Stimulated activated CD8-positive, alpha-beta memory T cell treated with anti-CD3 and anti-CD28 coated beads, Interleukin-4, amount 100 ng/mL, for 4 hours (primary cell): ENCODE results near the gene GFRA4.

ENCODE experiments used
- DNase-seq, 2 donors: peaks; one replicate each; pipeline ENCODE4 v3.0.0-alpha.2; 2020; ENCODE audit warnings: low read depth in 2 of 2, low spot score in 1 of 2

The GFRA4 gene, protein sequence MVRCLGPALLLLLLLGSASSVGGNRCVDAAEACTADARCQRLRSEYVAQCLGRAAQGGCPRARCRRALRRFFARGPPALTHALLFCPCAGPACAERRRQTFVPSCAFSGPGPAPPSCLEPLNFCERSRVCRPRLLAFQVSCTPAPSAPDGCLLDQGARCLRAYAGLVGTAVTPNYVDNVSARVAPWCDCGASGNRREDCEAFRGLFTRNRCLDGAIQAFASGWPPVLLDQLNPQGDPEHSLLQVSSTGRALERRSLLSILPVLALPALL

DNA sequence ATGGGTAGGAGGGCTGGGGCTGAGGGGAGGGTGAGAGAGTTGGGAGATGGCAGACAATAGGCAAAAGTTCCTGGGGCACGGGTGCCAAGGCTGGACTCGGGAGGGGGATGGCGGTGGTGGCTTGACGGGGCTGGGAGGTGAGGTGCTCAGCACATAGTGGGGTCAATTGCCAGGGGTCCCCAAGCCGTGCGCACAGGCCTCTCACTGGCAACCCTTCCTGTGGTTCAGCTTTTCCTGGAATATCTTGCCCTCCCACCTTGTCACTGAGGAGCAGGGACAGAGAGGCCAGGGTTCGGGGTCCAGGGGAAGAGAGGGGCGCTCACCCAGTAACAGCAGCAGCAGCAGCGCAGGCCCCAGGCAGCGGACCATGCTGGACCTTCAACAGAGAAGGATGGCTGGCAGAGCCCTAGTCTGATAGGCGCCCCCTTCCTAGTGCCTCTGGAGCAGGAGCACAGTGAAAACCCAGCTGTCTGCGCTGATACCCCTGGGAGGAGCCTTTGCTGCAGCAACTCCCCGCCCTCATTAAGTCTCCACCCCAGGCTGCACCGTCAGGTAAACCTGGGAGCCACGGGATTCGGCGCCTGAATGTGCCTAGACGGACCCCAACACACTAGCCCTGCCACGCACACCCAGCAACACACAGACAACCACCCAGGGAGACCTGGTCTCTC lies at the start of gene GFRA4:
TSS of gene GFRA4 (minus strand) at position 369 of the 671 bp plus-strand sequence. CDS start at position 369, 0 bp downstream.
- DNase-seq, result no peak

DNA sequence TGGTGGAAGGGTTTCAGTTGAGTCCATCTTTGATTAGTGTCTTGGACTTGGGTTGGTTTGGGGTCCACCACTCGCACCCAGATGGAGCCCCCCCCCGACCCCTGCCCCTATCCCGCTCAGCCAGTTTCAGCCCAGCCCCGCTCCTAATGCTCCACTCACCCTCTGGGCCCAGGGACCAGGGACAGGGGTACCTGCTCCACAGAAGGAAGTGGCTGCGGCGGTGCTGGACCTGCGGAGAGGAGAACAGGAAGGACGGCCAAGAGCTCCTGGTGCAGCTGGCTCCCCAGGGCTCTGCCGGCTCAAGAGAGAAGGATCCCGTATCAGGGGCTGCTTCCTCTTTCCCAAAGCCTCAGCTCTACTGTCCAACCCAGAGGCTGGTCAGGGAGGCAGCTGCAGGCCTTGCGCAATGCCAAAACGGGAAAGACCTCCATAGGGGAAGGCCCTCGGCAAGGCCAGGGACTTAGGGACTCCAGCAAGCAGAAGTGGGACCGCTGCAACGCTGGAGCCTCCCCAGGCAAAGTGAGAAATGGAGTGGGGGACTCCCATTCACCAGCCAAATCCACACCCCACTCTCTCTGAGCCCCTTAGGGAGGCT lies 49.2 kb upstream of the GFRA4 start, which contains the start of gene SIGLEC1:
TSS of gene SIGLEC1 (minus strand) at position 322 of the 595 bp plus-strand sequence. CDS start 5,472 bp downstream, outside the sequence.
- DNase-seq, result no peak

DNA sequence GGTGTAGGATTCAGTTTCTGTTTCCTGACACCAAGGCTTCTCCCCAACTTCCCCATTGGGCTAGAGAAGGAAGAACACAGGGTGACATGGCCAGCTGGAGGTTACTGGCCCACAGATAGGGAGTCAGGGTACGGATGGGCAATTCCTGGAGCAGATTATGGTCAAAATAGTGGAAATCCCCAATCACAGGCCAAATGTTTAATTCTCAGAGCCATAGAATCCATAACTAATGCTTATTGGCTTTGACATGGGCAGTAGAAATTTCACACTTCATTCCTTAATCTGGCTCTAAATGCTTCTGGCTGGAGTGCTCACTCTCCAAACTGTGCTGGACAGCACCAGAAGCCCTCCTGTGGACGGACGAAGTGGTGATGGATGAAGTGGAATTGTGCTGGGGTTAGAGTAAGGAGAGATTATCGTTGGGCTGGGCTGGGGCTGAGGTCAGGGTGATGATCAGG lies 48.3 kb upstream of the GFRA4 start:
- no peak for DNase-seq

DNA sequence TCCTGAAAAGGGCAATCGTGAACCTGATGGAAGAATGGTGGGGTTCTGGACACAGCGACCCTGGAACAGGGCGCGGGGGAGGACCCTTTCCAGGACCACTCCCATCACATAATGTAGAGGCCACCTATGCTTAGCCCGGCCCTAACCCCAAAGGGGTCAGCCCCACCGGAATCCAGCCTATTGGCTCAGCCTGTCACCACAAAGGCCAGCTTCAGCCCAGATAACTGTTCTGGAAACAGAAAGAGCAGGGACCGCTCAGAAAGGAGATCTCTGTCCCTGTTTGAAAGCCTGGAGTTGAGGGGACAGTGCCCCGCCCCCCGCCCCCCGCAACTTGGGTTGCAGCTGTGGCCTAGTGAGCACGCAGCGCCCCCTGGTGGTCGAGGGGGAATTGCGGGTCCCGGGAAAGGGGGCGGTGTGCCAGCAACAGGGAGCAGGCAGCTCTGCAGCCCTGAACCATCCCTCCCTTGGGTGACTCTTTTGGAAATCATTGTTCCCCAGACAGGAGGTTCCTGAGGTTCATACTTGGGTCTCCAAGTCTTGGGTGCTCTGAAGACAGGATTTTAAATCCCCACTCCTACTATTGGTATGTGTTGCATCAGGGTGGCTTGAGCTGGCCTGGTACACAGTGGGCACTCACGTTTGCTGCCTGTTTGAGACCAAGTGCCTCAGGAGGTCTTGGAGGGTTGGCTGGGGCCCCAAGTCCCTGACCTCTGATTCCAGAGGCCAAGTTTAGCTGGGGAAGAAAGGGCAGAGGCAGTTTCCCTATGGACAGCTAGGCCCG lies 47.7 kb upstream of the GFRA4 start:
- peak; percentile 29 to 53 for DNase-seq

DNA sequence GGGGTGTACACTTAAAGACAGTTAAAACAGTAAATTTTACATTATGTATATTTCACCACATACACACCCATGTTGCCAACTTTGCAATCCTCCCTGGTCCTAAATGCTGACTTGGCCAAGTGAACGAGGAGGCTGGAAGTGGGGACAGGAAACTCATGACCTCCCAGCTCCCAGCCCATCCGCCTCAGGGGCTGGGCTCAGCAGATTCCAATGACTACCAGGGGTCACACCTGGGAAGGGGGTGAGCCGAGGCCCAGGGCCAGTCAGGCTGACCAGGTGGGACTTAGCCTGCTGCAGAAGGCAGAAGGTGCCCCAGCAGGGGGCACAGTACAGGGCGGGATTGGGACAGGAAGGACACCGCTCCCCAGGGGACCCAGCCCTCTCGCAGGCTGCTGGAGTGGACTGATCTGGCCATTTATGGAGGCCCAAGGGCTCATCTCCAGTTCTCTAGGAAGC lies 46.8 kb upstream of the GFRA4 start:
- no peak for DNase-seq

DNA sequence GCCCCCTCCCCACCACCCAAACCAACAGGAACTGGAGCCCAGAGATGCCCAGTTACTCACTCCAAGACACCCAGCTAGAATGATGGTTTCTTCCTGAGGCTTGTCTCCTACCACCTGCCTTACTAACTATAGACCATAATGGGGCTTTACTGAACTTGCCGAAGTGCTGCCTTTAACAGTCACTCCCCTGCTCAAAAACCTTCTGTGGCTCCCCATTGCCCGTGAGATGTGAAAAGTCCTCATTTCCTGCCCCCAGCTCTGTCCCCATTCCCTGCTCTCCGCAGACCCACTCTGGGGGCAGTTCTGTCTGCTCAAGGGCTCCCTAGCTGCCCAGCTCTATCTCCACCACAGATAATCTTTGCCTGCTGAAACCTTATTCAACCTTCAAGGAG lies 44.3 kb upstream of the GFRA4 start:
- DNase-seq, result no peak

DNA sequence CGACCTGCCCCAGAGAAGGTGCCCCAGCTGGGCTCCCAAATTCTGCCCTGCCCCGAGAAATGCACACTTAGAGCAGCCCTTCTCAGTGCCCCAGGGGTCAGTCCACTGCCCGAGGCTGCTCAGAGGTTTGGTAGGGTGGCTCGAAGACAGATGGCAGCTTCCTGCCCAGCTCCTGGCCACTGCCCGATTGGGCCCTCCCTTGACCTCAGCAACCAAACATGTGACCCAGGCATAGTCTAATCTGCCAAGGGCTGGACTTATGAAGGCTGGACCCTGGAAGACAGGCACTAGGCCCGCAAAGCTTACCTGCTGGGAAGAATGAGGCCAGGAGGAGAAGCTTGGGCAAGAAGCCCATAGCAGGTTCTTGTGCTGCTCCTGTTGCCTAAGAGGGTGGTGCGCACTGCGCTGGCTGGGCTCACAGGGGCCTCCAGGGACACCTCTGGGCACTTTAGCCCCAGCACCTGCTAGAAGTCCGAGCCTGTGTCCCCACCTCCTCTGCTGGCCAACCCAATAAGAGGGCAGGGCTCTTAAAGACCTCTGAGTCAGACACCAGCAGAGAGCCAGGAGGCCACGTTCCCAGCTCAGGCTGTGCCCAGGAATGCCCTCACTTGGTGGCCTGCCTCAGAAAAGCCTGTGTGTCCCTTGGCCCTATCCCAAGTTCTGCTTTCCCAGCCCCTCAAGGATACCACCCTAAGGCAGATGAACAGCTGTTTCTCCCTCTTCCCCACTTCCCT lies 43.7 kb upstream of the GFRA4 start:
- DNase-seq, result no peak

DNA sequence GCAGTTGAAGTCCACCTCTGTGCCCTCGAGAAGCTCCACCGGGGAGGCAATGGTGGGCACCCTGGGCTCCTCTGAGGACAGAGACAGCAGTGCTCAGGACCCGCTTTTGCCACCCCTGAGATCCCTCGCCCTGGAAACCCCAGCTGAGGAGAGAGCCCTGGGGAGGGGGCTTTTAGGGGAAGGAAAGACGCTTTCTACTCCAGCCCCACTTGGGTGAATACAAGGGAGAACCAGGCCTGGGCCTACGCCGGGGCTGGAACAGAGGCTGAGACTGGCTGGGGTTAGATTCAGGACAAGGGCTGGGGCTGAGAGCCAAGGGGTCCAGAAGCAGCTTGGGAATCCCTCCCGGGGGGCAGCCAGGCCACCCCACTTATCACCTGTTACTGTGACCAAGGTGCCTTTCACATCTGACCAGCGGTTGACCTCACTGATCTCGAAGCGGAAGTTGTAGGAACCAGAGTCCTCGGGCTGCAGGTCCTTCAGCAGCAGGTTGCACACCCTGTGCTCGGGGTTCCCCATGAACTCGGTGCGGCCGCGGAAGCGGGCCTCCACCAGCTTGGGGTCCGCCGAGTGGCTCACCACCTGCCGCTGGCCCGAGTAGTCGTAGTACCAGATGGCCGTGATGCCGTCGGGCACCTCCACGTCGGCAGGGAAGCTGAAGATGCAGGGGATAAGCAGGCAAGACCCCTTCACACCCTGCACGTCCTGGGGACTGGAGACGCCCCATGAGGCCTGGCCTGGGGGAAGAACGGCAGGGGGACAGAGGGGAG lies 43.0 kb upstream of the GFRA4 start:
- no peak for DNase-seq

DNA sequence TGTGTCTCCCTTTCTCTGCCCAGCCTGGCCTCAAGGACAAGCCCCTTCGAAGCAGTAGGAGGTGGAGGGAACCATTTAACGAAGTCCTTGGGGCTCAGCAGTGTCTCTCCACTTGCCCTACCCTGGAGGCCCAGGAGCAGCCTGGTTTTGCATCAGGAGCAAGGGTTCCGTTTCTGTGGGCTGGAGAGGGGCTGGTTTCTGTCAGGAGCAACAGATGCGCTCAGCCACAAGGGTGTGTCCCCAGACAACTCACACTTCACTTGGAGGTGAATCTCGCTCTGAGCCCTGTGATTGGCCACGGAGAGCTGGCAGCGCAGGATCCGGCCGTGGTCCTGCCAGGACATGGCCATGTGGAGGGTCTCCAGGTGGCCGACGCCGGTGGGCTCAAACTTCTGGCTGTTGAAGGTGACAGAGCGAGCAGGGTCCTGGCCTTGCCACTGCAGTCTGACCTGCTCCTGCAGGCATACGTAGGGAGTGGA lies 42.3 kb upstream of the GFRA4 start:
- DNase-seq, result no peak

DNA sequence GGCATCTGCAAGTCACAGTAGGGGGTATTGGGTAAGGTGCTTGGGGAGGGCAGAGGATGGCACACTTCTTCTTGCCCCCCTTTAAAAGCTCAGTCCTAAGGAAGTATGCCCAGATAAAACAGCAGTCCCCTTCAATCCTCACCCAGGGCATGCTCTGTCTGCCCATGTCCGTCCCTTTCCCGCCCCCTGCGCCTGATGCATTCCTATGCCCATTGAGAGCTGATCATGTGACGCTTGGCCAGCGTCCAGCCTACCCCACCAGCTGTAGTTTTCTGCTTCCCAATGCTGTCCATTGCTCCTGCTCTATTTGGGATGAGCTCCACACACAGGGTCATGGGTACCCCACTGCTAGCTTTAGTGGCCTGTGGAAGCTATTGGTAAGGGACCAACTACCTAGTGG lies 40.9 kb upstream of the GFRA4 start:
- no peak for DNase-seq

DNA sequence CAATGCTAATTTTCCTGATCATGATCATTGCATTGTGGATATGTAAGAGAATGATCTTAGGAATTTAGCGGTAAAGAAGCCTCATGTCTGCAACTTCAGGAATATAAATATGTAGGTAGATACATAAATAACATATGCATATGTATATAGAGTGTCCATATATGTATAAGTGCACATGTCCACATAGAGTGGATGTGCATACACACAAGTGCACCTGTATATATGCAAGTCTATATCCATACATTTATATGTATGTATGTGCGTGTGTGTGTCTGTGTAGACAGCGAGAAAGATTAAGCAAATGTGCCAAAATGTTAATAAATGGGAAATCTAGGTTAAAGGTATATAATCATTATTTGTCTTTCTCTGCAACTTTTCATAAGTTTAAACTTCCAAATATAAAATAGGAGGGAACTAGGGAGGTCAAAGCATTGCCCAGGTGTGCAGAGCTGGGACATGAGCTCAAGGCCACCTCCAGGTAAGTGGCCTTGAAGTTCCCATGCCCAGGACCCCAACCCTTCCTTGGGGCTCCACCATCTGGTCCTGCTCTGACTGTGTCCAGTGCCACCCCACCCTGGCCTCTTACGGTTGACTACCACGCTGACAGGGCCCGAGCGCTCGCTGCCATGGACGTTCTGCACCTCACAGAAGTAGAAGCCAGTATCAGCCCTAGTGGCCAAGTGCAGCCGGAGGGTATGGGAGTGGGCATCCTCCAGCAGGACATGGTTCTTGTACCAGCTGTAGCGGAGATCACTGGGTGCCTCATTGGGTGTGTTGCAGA lies 39.6 kb upstream of the GFRA4 start:
- DNase-seq, result no peak

DNA sequence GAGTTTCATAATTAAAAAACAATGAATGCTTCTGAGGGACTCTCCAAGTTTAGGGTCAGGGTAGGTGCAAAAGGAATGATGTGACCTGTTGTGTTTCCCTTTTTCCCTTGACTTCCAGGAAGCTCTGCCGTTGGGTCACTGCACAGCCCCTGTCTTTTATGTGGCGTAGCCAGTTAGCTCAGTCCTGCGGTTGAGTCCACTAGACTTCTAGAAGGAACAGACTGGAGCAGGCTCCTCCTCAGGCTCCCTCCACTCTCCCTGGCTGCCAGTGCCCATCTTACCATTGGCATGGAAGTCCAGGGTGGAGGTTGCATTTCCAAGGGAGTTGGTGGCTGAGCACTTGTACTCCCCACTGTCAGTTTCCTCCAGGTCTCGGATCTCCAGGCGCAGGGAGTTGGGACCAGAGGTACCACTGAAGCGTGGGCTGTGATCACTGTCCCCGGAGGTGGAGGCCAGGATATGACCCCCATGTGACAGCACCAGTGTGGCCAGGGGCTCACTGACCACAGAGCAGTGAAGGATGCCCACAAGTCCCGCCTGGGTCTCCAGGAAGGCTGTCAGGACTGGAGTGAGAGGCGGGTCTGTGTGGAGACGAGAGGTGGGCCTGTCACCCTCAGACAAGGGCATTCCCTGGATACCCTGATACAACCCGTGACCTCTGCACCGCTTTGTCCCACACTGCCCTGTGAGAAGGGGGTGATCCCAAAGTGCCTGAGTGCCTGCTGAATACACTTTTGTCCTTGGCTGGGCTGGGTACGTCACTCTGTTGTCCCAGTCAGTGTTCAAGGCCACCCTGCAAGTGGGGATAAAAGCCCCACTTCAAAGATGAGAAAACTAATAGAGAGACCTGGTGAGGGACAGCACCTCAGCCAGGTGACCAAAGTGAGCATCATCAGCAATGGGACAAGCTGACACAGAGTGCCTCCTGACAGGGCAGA lies 38.1 kb upstream of the GFRA4 start:
- no peak for DNase-seq

DNA sequence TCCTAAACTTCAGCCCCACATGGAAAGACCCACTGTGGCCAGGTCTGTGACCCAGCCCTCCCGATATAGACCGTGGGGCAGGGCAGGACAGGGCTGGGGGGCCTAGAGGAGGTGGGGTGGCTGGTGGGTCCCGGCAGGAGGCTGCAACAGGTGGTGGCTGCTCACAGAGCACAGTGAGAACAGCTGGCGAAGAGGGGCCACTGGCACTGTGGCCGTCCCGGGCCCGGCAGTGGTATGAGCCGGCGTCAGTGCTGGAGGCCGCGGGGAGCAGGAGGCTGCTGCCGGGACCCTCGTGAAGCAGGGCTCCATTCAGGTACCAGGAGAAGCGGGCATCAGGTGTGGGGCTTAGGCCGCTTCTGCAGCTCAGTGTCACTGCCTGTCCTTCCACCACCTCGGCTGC lies 35.8 kb upstream of the GFRA4 start:
- DNase-seq, result no peak

DNA sequence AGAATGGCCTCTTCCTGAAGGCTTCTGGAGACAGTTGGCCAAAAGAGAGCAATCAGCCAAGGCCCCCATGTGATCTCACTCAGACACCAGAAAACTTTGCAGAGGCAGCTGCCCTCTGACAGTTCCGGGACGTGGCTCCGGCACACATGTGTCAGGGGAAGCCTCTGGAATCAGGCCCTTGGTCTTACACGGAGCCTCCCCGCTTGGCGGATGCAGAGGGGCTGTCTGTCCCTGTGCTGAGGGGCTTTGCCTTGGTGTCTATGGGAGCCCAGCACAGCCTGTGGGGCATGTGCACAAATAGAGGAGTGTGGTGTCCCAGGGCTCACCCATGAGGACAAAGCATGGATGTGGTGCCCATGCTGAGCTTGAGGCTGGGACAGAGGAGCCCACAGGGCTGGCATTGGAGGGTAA lies 35.4 kb upstream of the GFRA4 start:
- no peak for DNase-seq

DNA sequence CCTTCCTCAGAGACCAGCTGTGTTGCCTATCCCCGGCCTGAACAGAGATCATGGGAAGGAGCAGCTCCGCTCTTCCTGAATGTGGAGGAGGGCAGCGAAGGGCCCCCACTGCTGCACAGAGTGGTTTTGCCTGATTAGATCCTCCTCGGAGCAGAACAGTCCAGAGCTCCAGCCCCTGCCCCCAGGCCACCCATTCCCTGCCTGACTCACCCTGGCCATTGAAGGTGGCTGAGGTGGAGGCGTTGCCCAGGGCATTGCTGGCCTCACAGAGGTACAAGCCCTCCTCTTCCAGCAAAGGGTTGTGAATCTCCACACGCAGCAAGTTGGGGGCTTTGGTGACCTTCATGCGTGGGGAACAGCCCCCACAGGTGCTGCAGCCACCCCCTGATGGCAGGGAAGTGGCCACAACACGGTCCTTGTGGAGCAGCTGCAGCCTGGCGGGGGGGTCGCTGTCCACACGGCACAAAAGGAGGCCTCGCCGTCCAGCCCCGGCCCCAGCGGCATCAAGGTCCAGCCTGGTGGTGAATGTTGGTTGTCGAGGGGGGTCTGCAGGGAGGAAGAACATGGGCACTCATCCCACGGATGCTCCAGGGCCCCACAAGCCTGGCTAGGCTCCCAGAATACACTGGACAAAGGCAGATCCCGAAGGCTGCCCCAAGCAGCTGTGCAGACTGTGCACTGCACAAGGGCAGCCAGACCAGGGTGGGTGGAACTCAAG lies 34.5 kb upstream of the GFRA4 start:
- no peak for DNase-seq

DNA sequence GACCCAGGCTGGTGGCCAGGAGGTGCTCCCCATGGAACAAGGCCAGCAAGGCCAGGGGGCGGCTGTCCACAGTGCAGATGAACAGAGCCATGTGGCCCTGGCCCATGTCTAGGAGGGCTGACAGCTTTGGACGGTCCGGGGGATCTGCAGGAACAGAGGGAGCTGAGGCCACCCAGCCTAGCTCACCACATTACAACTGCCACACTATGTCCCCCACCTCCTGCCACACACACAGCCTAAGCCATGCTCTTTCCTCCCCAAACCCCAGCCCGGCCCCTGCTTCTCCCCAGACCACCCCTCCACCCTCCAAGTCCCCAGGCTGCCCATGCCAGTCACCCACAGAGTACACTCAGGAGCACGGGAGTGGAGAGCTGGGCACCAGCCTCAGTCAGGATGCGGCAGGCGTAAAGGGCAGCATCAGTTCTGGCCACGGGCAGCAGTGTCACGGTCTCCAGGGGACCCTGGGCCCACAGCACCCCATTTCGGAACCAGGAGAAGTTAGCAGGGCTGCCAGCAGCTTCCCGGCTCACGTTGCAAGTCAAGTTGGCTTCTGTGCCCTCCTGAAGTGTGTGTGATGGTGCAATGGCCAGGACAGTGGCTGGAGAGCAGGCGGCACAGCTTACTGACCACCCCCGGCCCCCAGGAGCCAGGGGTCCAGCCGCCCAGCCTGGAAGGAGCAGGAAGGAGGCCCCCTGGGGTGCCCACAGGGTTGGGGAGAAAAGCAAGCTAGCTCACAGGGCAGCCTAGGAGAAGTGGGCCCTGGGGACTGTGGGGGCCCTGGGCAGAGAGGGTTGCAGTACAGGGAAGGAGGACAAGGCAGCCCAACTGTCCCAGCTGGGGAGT lies 33.8 kb upstream of the GFRA4 start:
- no peak for DNase-seq
